Measurements from ENCODE around the gene RAB8A.

DNA sequence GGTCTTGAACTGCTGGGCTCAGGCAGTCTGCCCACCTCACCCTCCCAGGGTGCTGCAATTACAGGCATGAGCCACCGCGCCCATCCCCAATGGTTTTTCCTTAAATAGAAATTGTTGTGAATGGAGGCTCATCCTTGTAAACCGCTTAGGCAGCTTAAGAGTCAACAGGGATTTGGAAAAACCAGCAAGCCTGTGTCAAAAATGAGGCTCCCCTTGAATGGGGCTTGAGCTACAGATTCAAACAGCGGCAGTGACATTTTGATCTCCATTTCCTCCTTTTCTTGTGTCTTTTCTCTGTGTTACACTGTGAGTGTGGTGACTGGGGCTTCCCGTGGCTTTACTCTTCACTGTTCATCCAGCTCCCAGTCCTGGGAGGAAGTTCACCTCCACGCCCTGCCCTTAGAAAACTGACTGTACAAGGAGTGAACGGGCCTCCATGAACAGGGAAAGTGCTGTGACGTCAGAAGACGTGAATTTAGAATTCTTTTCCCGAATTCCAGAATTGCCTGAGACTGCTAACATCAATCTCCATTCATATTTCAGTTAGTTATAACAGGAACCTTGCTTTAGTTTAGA is 15.3 kb upstream of the RAB8A start:
- no peak for TF ChIP-seq SP1 (IDR thresholded peaks at IDR 0.05)
- TF ChIP-seq ZNF384 (IDR thresholded peaks at IDR 0.05), result no peak
- TF ChIP-seq HDGF (IDR thresholded peaks at IDR 0.05; ENCODE audit: borderline replicate concordance), result no peak
- no peak for TF ChIP-seq FOXM1 (IDR thresholded peaks at IDR 0.05; ENCODE audit: borderline replicate concordance)
- TF ChIP-seq BHLHE40 (IDR thresholded peaks at IDR 0.05; ENCODE audit: borderline replicate concordance), result no peak
- no peak for TF ChIP-seq ELF4 (IDR thresholded peaks at IDR 0.05)
- TF ChIP-seq LEF1 (IDR thresholded peaks at IDR 0.05; ENCODE audit: borderline replicate concordance), result no peak
- TF ChIP-seq, protein P1, sequence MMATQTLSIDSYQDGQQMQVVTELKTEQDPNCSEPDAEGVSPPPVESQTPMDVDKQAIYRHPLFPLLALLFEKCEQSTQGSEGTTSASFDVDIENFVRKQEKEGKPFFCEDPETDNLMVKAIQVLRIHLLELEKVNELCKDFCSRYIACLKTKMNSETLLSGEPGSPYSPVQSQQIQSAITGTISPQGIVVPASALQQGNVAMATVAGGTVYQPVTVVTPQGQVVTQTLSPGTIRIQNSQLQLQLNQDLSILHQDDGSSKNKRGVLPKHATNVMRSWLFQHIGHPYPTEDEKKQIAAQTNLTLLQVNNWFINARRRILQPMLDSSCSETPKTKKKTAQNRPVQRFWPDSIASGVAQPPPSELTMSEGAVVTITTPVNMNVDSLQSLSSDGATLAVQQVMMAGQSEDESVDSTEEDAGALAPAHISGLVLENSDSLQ (IDR thresholded peaks at IDR 0.05), result no peak
- TF ChIP-seq FOXK2 (IDR thresholded peaks at IDR 0.05), result no peak
- TF ChIP-seq L3MBTL2 (conservative IDR thresholded peaks at IDR 0.05), result no peak
- TF ChIP-seq TARDBP (IDR thresholded peaks at IDR 0.05), result no peak
- no peak for TF ChIP-seq CTBP1 (IDR thresholded peaks at IDR 0.05; ENCODE audit: borderline replicate concordance)
- TF ChIP-seq NFRKB (IDR thresholded peaks at IDR 0.05), result no peak
- TF ChIP-seq SUZ12 (IDR thresholded peaks at IDR 0.05), result no peak

All from HEK293T (cell line).